Mucosa of rectum (tissue), 2 donors: ENCODE data around the gene VPS25.

Source experiments
- H3K27ac ChIP-seq, 2 donors: one replicate each; pipeline ENCODE4 v1.7.0; 2013; ENCODE audit warnings: inconsistent platforms in 2 of 2, low read depth in 2 of 2, low read length in 2 of 2
- H3K27me3 ChIP-seq, 2 donors: one replicate each; pipeline ENCODE4 v1.7.0; 2013; ENCODE audit warnings: low read length in 2 of 2; ENCODE audit not compliant: control insufficient read depth in 2 of 2, insufficient read depth in 2 of 2
- H3K36me3 ChIP-seq, 2 donors: one replicate each; pipeline ENCODE4 v1.7.0; 2013; ENCODE audit warnings: low read length in 2 of 2; ENCODE audit not compliant: control insufficient read depth in 2 of 2, insufficient read depth in 2 of 2
- H3K4me1 ChIP-seq, 2 donors: one replicate each; pipeline ENCODE4 v1.7.0; 2013; ENCODE audit warnings: low read length in 2 of 2, mild to moderate bottlenecking in 1 of 2; ENCODE audit not compliant: control insufficient read depth in 2 of 2, insufficient read depth in 2 of 2
- H3K4me3 ChIP-seq, 2 donors: one replicate each; pipeline ENCODE4 v1.7.0; 2013; ENCODE audit warnings: low read length in 2 of 2
- H3K9ac ChIP-seq, 2 donors: one replicate each; pipeline ENCODE4 v1.7.0; 2013; ENCODE audit warnings: low read length in 2 of 2, low read depth in 1 of 2, mild to moderate bottlenecking in 1 of 2
- H3K9me3 ChIP-seq, 2 donors: one replicate each; pipeline ENCODE4 v1.7.0; 2013; ENCODE audit warnings: low read length in 2 of 2; ENCODE audit not compliant: control insufficient read depth in 2 of 2
- donor health status: healthy.
- donor health status: Normal muscosa, but diverticular disease.

The VPS25 gene

GRCh38 chr17:42806249-42806648 is 33.0 kb downstream of the VPS25 start:
- Histone ChIP-seq H3K9ac (peak overlapping the region in 1 of 2 donors; percentile 9), H3K27me3 (no peaks in the 10 kb centered on the region), H3K4me3 (no peak overlapping the region), H3K9me3 (no peaks in the 10 kb centered on the region), H3K36me3 (peaks cover 14 to 15% of the 10 kb centered on the region in 2 donors), H3K4me1 (peaks cover 26 to 33% of the 10 kb centered on the region in 2 donors), H3K27ac (peak overlapping the region; percentile 80 to 83)

GRCh38 chr17:42809250-42809649 is 36.0 kb downstream of the VPS25 start:
- Histone ChIP-seq H3K9me3 (no peaks in the 10 kb centered on the region), H3K4me3 (no peak overlapping the region), H3K9ac (no peak overlapping the region), H3K4me1 (peaks cover 15 to 19% of the 10 kb centered on the region in 2 donors), H3K27me3 (no peaks in the 10 kb centered on the region), H3K27ac (no peak overlapping the region), H3K36me3 (peaks cover 27 to 29% of the 10 kb centered on the region in 2 donors)

GRCh38 chr17:42814633-42815399 is 41.6 kb downstream of the VPS25 start:
- Histone ChIP-seq H3K4me1 (no peaks in the 10 kb centered on the region), H3K27ac (no peak overlapping the region), H3K9ac (no peak overlapping the region), H3K36me3 (peaks cover 64 to 73% of the 10 kb centered on the region in 2 donors), H3K9me3 (no peaks in the 10 kb centered on the region), H3K27me3 (no peaks in the 10 kb centered on the region), H3K4me3 (no peak overlapping the region)

GRCh38 chr17:42817866-42818265 is 44.6 kb downstream of the VPS25 start:
- Histone ChIP-seq H3K27ac (no peak overlapping the region), H3K36me3 (peaks cover 60 to 76% of the 10 kb centered on the region in 2 donors), H3K9ac (no peak overlapping the region), H3K4me1 (no peaks in the 10 kb centered on the region), H3K9me3 (no peaks in the 10 kb centered on the region), H3K4me3 (no peak overlapping the region), H3K27me3 (no peaks in the 10 kb centered on the region)

GRCh38 chr17:42818379-42818778 is 45.1 kb downstream of the VPS25 start:
- peaks cover under 1% of the 10 kb centered on the region in 2 donors for H3K4me1 ChIP-seq
- H3K27ac ChIP-seq = no peak overlapping the region
- peaks cover 59 to 75% of the 10 kb centered on the region in 2 donors for H3K36me3 ChIP-seq
- no peak overlapping the region for H3K4me3 ChIP-seq
- no peaks in the 10 kb centered on the region for H3K9me3 ChIP-seq
- H3K9ac ChIP-seq = no peak overlapping the region
- no peaks in the 10 kb centered on the region for H3K27me3 ChIP-seq

GRCh38 chr17:42819939-42820535 is 46.8 kb downstream of the VPS25 start:
- Histone ChIP-seq H3K27ac (no peak overlapping the region), H3K4me3 (no peak overlapping the region), H3K9ac (no peak overlapping the region), H3K9me3 (no peaks in the 10 kb centered on the region), H3K4me1 (peaks cover 4% of the 10 kb centered on the region in 2 donors), H3K27me3 (no peaks in the 10 kb centered on the region), H3K36me3 (peaks cover 43 to 60% of the 10 kb centered on the region in 2 donors)

GRCh38 chr17:42821176-42821575 is 47.9 kb downstream of the VPS25 start:
- Histone ChIP-seq H3K4me1 (peaks cover 4% of the 10 kb centered on the region in 2 donors), H3K4me3 (no peak overlapping the region), H3K27me3 (no peaks in the 10 kb centered on the region), H3K27ac (no peak overlapping the region), H3K36me3 (peaks cover 32 to 49% of the 10 kb centered on the region in 2 donors), H3K9me3 (no peaks in the 10 kb centered on the region), H3K9ac (no peak overlapping the region)

GRCh38 chr17:42827472-42827871 is 54.2 kb downstream of the VPS25 start:
- Histone ChIP-seq H3K27ac (no peak overlapping the region), H3K9ac (no peak overlapping the region), H3K36me3 (no peaks in the 10 kb centered on the region), H3K9me3 (no peaks in the 10 kb centered on the region), H3K27me3 (no peaks in the 10 kb centered on the region), H3K4me3 (no peak overlapping the region), H3K4me1 (peaks cover 7 to 8% of the 10 kb centered on the region in 2 donors)
